A204.1 (cell line): Measurements from ENCODE around the gene MPP3.
"Not testable (repeated sequence)": the region's sequence is repeated elsewhere in the genome, so short reads cannot be mapped to it uniquely, and the experiment has no call there.

Experiments
- FAIRE-seq: peaks from 2 replicates; lab custom pipeline; 2012; peaks lifted over from hg19 to GRCh38; lab: Jason Lieb, UNC

MPP3 gene, protein sequence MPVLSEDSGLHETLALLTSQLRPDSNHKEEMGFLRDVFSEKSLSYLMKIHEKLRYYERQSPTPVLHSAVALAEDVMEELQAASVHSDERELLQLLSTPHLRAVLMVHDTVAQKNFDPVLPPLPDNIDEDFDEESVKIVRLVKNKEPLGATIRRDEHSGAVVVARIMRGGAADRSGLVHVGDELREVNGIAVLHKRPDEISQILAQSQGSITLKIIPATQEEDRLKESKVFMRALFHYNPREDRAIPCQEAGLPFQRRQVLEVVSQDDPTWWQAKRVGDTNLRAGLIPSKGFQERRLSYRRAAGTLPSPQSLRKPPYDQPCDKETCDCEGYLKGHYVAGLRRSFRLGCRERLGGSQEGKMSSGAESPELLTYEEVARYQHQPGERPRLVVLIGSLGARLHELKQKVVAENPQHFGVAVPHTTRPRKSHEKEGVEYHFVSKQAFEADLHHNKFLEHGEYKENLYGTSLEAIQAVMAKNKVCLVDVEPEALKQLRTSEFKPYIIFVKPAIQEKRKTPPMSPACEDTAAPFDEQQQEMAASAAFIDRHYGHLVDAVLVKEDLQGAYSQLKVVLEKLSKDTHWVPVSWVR

GRCh38 chr17:43832976-43833829 lies at the start of gene MPP3:
MPP3 (minus strand) TSS chr17:43833146; CDS start chr17:43831906, 1,240 bp downstream.
- no peak for FAIRE-seq

DNA sequence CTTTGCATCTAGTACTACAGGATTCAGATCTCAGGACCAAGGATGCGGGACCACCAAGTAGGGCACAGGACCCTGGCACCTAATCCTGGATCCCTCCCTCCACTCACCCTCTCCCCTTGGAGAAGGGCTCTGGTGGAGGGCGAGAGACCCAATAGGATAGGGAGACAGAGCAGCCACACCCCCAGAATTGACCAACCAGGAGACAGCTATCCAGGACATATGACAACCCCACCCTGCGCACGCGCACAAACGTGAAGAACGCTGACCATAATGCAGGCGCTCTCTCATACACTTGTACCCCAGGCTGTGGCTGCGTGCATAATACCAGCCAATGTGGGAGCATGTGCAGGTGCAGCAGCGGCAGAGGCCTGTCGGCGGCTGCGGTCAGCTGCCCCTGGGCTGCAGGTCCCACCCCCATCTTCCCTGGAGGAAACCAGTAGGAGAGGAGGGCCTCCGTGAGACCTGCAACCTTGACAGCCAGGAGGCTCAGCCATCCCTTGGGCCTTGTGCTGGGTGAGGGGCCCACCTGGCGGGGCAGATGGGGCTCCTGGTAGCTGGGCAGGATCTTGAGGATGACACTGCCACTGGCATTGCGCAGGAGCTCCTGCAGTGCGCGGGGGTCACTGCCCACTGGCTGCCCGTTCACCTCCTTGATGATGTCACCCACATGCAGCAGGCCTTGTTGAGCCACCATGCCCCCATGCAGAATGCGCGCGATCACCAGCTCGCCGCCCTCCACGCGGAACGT lies 49.0 kb upstream of the MPP3 start:
- FAIRE-seq = no peak

- no peak for FAIRE-seq
Measured at GRCh38 chr17:43881181-43881580, 48.2 kb upstream of the MPP3 start.

GRCh38 chr17:43880420-43880991 lies 47.6 kb upstream of the MPP3 start:
- FAIRE-seq = no peak

GRCh38 chr17:43879723-43880419 lies 46.9 kb upstream of the MPP3 start:
- no peak for FAIRE-seq

GRCh38 chr17:43878260-43879175 lies 45.6 kb upstream of the MPP3 start:
- no peak for FAIRE-seq

- FAIRE-seq = no peak
Measured at GRCh38 chr17:43877451-43878155, 44.7 kb upstream of the MPP3 start.

DNA sequence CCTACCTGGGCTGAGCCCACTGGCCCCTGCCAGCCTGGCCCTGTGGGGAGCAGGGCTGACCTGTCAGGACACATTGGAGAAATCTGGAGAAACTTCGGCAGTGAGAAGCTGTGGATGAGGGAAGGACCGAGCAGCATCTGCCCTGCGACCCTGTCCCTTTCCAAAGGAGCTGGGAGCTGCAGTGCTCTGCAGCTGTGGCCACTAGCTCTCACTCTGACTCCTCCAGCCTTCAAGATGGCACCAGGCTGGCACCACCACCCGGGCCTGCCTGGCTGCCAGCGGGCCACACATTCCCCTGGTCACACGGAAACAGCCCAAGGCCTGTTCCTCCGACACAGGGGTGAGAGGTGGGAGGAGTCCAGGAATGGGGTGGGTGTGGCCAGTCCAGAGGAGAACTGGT lies 44.1 kb upstream of the MPP3 start:
- no peak for FAIRE-seq

- FAIRE-seq = no peak
Measured at GRCh38 chr17:43875476-43876147, 42.7 kb upstream of the MPP3 start.

DNA sequence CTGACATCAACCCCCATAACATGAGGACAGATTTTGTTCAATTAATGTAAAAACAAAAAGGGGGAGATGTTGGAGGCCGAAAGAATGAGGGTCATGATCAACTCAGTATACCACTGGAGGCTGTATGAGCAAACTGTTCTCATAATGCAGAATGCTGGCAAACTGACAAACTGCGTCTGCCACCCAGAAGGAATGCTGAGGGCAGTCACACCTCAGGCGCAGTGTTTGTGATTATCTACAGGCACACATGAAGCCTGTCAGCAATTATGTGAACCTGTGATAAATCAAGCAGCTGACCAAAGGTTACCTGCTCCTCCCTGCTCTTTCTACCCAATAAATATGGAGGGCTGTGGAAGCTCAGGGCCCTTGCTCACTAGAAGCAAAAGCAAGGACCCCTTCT lies 41.3 kb upstream of the MPP3 start:
- no peak for FAIRE-seq

DNA sequence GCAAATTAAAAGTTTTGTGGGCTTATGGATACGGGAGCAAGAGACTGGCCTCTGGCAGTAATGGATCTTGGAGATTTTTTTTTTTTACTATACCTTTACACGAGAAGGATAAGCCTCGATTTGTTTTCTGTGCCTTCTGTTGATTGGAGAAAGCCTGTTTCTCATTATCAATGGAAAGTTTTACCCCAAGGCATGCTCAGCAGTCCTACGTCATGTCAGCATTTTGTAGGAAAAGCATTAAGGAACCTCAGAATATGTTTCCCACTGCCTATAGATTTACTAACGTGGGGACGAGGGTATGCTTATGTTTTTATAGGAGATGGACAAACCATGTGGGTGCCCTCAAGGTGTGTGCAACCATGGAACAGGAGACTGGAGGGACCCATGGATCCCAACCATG lies 40.9 kb upstream of the MPP3 start:
- FAIRE-seq = no peak

GRCh38 chr17:43873091-43873490 lies 40.1 kb upstream of the MPP3 start:
- FAIRE-seq = no peak

GRCh38 chr17:43871946-43872690 lies 39.2 kb upstream of the MPP3 start:
- FAIRE-seq = no peak

GRCh38 chr17:43869031-43869430 lies 36.1 kb upstream of the MPP3 start:
- not testable (repeated sequence) for FAIRE-seq

GRCh38 chr17:43868226-43868994 lies 35.5 kb upstream of the MPP3 start:
- FAIRE-seq = no peak

DNA sequence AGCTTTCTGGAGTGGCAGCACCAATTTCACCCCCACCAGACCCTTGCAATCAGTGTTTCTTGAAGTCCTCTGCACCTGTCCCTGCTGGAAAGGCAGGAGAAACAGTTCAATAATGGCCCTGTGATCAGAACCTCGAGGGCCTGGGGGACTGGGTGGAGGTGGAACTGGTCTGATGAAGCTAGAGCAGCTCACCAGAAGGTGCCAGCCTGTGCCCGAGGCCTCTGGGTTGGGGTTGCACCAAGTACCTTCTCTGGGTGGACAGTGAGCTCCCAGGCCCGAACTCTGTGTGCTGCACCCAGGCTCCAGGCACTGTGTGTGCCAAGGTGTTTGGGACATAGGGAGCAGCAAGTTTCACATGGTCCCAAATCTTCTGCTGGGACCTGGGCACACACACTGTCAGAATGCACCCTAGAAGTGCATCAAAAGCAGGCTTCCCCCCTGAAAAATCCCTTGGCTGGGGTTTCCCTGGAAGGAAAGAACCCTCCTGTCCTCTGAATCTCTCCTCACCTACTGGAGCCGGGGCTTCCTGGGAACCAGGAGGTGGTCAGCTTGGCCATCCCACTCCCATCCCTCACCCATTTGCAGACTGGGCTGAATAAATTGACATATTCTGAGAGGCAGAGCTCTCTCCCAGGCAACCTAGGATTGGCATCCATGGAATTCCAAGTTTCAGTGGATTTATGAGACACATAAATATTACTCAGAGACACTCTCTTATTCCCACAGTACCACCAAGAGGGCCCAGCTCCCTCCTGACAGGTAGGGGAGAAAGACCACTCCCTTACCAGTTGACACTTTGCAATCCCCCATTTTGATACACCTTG lies 31.4 kb upstream of the MPP3 start:
- FAIRE-seq = no peak

DNA sequence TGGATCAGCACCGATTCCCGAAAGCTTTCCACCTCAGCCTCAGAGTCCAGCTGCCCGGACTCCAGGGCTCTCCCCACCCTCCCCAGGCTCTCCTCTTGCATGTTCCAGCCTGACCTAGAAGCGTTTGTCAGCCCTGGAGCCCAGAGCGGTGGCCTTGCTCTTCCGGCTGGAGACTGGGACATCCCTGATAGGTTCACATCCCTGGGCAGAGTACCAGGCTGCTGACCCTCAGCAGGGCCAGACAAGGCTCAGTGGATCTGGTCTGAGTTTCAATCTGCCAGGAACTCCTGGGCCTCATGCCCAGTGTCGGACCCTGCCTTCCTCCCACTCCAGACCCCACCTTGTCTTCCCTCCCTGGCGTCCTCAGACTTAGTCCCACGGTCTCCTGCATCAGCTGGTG lies 29.0 kb upstream of the MPP3 start:
- no peak for FAIRE-seq
